GM18858 (cell line): ENCODE results near the gene BTC.
"Not testable (repeated sequence)": the region's sequence is repeated elsewhere in the genome, so short reads cannot be mapped to it uniquely, and the experiment has no call there.

ENCODE experiments used
- ATAC-seq: cut with Tn5 transposase; IDR thresholded peaks from one replicate; pipeline ENCODE4 v1.9.1; 2021; ENCODE audit not compliant: unreplicated experiment

Gene BTC, protein sequence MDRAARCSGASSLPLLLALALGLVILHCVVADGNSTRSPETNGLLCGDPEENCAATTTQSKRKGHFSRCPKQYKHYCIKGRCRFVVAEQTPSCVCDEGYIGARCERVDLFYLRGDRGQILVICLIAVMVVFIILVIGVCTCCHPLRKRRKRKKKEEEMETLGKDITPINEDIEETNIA

DNA sequence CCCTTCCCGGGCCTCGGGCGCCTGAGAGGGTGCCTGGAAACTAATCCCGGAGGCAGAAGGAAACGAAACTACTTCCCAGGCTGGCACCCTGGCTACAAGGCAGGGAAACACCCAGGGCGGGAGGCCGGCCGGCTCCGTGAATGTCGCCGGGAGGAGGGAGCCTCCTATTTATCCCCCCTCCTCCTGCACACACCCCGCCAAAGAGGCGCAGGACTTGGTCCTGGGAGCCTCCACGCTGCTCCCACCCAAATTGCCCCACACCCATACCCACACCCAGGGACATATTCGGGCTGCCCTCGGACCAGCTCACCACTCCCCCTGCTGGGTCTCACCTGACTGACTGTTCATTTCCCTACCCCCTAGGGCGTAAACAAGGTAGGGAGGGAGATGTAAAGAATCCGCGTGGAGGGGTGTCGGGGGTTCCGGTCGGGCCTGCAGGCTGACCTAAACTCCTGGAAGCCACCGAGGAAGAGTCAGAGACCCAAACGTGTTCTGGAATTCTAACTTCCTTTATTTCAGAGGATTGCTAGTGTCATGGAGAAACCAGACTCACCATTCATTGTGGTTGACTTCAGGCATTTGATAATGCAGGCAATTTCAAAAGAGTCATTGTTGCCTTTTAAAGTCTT is at the start of gene BTC:
TSS of gene BTC (minus strand) at position 142 of the 629 bp plus-strand sequence. CDS start 198 bp downstream, outside the sequence.
- ATAC-seq: no peak

DNA sequence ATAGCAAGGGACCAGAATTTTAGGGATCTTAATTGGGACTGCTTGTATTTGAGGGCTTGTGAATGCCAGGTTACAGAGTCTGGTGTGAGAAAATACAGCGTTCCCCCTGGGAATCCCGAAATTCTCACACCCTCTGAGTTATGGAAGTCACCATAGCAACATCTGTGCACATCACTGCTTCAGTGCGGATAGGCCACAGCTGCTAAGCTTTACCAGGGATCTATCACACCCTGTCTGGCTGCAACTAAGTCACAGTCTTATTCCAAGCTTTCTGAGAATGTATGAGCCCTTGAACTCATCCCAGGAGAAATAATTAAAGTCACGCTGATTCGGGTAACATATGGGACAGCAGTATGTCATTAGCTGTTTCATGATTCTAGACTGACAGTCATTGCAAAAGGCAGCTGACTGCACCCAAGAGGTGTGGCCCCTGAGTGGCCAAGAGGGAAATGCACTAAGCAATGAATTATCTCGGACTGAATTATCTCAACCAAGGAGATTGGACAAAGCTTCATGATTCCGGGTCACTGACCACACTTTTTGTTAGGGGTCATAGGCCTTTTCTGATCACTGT is 46.7 kb upstream of the BTC start:
- ATAC-seq: no peak

DNA sequence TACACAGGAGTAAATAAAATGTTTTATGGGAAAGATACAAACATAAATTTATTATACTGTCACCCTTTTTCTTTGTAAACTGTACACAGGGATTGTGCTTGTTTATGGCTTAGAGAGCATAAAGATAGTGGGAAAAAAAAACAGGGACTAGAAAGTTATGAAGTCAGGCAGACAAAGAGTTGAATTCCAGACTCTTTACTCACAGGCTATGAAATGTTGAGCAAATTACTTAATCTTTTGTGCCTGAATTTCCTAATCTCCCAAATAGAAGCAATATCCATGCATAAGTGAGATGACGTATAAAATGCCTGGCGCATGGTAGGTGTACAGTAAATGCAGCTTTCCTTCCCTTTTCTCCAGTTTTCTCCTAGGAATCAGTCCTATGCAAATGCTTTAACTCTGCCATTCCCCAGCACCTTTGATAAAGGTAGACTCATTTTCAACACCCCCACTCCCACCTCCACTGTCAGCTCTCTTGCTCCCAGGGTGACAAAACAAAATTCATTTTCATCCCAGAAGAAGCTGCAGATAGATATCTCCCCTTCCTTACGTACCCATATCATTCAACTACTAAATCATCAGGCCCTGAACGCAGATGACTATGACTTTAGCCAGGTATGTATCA is 44.5 kb upstream of the BTC start:
- no peak for ATAC-seq

DNA sequence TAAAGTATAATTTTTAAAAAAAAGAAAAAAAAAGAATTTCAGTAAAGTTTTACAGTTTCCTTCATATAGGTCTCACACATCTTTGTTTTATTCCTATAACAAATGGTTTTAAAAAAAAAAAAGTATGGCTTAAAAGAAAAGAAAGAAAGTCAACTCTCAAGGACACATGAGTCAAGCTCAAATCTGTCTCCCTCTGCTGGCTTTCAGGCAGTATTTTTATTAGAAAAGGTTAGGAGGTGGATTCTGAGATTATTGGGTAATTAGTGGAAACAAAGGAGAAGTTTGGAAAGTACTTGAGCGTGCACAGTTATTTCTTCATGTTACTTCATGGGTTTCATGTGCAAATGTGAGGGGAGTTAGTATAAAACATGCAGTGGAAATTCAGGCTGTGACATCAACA is 36.6 kb upstream of the BTC start:
- ATAC-seq: no peak

DNA sequence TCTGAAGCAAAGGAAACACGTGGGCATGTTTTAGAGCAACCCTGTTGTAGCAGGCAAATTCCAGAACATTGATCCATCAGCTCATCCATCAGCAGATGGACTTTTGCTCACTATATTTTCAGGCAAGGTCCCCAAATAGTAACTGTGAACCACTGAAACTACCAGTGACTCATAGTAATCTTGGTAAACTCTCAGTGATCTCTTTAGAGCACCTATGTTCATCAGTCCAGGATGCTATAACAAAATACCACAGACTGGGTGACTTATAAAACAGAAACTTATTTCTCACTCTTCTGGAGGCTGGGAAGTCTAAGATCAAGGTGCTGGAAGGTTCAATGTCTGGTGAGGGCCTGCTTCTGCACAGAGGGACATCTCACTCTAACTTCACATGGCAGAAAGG is 28.9 kb upstream of the BTC start:
- ATAC-seq: no peak

DNA sequence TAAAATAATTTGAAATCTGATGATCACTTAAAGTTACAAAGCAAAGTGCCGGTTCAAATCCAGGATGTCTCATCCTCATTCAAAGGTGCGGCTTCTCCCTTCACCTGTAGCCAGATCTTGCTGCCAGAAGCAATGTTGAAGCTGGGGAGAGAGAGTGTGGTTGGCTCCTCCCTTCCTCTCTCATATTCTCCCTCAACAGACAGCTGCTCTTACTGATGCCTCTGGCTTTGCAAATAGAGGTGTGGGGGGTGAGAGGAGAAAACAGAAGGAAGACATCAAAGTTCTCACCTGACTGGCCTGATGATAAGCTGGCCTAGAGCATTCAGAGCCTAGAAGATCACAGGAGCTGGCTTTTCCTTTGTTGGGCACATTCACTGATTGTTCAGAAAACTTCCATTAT is 28.3 kb upstream of the BTC start:
- ATAC-seq: no peak

DNA sequence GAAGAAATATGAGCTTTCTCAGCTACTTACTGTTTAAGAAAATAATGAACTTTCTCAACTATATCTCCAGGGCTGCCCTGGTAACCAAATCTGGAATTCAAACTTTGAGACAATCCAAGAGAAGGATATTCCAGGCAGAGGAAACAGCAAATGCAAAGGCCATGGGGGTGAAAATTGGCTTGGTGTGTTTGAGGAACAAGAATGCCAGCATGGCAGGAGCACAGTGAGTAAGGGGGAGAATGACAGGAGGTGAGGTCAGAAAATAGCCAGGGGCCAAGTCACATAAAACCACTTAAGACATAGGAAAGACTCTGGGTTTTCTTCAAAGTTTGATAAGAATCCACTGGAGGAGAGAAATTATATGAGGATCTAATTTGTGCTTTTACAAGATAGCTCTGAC is 27.2 kb upstream of the BTC start:
- ATAC-seq: no peak

DNA sequence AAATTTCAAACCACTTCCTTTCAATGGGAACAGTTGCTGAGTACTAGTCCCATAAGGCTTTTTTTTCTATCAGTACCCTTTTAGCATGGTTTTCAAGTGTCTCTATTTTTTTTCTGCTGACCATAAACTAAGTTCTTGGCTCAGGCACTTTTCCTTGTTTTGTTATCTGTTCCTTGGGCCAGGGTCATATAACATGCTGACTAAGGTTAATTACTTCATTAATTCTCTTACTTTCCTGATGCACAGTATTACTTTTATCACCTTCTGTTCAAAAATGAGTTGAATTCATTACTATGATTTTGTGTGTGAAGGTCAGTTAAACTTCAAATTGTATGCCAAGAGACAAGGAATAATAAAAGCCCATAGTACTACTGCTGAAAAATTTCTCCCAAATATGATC is 19.7 kb upstream of the BTC start:
- ATAC-seq: no peak

DNA sequence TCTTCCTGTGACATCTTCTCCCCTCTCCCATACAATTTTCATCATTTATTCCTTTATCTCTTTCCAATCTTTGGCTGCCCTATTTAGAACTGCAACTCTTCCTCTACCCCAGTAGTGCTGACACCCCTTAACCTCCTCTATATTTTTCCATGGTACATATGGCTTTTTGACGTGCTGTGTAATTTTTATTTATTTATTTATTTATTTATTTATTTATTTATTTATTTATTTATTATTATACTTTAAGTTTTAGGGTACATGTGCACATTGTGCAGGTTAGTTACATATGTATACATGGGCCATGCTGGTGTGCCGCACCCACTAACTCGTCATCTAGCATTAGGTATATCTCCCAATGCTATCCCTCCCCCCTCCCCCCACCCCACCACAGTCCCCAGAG is 17.7 kb upstream of the BTC start:
- not testable (repeated sequence) for ATAC-seq

DNA sequence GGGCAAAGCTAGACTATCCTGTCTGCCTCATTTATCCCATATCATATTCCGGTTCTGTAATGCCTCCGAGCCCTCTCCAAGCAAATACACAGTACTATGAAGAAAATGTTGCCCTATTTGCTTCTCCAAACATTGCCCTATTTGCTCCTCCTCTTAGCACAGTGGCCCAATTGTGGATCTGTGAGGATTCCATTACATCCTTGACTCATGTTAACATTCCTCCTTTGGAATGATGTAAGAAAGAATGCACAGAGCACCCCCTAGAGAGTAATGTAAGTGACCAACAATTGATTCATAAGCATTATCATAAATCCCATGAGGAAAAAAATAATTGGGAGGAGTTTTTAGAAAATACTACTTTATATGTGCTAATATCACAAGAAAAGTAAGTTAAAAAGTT is 11.3 kb upstream of the BTC start:
- no peak for ATAC-seq

DNA sequence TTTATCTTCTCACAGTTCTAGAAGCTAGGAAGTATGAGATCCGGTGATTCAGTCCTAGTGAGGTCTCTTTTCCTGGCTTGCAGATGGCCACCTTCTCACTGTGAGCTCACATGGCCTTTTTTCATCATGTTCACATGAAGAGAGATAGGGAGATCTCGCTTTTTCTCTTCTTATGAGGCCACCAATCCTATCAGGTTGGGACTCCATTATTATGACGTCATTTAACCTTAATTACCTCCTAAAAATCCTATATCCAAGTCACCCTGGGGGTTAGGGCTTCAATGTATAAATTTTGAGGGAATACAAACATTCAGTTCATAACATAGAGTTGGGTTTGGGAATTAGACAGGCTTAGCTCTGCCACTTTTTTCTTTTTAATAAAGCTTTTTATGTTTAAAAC is 6.0 kb upstream of the BTC start:
- ATAC-seq: no peak

DNA sequence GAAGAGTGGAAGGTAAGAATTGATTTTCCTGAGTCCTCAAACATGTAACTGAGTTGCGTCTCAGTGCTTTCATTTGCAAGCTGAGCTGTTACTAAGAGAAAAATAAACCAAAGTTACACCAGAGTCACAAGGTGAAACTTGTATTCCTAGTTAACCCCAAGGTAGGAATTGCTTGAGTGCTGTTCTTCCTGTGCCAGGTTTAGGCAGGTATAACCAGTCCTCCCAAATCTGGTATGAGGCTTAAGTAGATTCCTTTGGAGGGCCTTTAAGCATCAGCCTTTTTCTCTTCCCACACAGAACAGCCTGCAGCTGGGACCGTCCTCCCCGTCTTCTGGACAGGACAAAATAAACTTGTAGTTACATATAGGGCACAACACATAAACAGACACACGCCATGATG is 2.3 kb upstream of the BTC start:
- ATAC-seq: no peak

DNA sequence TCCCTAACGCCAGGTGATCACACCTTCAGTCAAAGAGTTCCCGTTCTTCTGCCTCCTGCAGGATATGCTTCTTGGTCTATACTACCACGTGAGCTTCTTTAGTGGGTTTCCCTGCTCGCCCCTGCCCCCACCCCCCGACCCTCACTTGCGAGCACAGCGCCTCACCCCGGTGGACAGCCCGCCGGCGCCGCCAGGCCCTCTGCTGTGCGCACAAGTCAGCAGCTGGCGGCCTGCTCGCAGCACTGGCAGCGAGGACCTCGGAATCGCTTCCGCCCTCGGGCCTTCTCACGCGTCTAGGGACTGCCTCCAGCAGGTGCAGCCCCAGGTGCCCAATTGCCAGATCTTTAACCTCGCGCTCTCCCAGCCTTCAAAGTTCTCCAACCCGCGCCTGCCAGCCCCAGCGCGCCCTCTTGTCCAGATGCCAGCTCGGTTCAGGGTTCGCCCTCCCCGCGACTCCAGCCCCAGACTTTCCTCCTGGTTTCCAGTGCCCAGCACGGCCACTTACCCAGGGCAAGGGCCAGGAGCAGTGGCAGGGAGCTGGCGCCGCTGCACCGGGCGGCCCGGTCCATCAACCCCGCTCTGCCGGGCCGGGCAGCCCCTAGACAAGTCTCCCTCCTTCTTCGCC is 454 bp downstream of the BTC start:
- no peak for ATAC-seq

DNA sequence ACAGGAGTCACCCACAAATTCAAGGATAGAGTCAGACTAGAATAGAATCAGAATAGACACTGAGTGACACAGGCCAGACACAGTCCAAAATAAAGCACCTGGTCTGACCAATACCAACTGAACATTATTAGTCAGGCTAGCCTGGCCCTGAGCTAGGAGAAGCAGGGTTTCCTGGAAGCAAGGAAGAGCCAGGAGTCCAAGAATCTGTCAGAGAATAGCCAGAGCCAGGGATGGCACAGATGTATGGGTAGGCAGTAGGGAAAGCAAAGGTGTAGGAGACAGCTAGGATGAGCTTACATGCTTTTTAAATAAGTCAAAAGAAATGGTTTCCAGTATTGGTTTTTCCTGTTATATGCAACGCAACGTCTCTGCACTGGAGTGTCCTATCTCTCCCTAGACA is 3.7 kb downstream of the BTC start:
- no peak for ATAC-seq

DNA sequence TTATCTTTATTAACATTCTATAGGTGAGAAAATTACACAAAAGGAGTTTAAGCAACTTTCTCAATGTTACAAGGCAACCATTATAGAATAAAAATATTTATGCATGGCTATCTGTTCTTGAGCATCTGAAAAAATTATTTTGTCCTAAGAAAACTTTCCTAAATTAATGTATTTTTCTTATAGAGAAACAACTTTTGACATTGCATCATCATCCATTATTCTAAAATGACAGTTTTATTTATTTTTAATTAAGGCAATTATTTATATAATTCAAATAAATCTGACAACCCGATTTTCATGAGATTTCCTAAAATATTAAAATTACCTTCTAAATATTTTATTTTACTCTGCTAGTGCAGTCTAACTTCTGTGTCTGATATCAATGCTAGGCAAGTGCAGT is 4.8 kb downstream of the BTC start:
- no peak for ATAC-seq

DNA sequence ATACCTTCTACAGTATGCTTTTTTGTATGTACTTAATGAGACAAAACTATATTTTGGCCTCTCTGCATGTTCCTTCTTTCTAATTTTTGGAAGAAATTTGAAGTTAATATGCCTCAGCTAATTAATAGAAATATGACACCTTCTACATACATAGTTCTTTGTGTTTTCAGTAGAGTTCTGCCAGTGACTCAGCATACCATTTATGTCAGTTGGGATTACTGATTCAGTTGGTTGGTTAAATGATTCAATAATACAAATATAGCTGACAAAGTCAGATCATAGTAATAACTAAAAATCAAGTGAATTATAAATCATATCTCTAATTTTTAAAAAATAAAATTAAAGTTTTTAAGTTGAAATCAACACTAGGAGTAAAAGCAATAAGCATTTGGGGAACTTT is 16.8 kb downstream of the BTC start:
- ATAC-seq: no peak

DNA sequence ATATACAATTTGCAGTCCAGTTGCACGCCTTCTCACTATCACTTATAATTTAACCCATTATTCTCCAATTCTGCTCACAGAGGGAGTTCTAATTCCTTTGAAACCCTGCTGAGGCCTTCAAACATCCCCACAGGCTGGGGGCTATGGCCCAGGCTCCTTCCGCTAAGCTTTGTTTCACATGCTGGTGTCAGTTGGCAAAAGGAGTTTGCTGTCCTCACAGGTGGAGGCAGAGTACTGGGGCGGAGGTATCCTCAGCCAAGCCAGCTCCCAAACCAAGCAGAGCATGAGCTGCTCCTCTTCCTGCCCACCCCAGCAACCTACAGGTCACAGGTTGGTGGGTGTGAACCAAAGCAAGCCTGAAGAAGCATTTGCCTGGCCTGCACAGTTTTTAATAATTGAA is 21.5 kb downstream of the BTC start:
- ATAC-seq: no peak

DNA sequence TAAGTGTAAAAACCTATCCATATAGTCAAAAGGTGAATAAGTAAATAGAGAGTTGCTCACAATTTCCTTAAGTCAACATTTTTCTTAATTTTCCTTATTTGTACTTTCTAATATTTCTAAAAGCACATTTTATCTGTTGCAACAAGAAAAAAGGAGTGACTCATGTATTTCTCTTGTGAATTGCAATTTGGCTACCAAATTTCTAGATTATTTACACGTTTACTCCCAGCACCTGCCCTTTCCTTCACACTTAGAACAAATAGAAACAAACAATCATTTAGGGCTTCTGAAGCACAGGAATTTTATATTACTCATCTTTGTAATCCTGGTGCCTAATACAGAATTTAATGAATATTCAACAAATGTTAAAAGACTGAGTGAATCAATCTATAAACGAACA is 22.2 kb downstream of the BTC start:
- ATAC-seq: no peak

DNA sequence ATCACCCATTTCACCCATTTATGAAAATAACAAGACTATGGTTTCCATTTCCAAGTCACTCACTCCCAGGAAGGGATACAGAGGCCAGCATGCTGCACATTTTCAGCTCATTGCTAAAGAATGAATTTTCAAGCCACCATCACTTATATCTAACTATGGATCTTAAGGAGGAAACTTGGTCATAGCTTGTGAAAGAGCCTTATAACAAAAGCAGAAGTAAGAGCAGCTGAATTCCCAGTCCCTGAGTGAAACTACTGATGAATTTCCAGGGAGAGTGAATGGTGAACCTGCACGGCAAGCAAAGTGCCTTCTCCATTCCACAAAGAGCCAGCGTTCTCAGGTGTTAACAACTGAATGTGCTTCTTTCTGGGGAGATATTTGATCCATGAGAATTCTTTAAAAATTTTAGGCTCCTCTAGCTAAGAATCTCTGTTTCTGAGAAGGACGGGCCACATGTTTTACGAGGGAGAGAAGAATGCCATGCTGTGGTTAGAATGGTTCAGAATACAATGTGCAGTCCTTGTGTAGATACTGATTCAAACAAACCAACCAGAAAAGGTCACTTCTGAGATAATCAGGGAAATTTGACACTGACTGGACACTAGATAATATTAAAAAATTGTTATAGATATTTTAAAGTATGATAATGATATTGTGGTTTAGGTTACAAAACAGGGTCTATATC is 24.0 kb downstream of the BTC start:
- no peak for ATAC-seq

DNA sequence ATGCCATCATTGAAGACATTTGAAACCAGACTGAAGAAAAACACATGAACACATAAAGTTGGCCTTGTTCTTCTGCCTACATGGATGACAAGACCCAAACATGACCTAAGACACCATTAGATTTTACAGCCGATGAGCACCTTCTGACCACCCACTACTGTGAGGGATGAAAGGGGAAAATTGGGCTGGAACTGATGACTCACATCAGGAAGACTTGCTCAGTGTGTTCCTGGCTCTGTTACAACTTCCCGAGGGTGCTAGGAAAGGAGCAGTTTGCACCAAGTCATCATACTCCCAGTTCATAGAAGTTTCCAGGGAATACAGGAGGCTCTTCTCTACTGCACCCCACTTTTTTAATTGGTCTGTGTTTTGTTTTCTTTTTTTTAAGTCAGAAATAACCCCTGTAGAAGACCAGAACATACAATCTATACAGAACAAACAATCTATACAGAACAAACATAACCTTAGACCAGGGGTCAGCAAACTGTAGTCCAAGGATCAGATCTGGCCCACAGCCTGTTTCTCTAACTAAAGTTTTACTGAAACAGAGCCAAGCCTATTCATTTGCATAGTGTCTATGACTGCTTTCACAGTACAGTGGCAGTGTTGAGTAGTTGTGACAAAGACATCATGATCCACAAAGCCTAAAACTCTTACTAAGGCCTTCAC is 25.3 kb downstream of the BTC start:
- peak; percentile 81 for ATAC-seq

DNA sequence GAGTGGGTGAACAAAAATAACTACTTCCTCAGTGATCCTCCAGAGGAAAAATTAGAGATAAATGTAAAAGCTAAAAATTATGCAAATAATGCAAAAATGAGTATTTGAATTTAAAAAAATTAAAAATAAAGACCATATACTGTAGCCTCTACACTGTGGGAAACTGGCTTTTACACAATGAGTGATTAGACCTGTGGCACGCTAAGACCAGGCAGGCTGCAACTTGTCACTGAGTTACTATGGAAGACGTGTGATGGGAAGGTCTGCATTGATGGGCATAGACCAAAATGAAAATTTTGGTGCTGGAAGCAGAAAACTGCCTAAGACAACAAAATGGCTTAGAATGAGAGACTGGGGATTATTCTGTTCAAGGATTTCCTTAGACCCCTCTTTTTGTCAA is 30.2 kb downstream of the BTC start:
- ATAC-seq: no peak
